K562 (cell line): ENCODE results near the gene NADK. TPM values are rescaled to one million over a fixed set of nuclear protein-coding genes. Genes with fewer than 3 reads are reported as not detected.

Source experiments
- CBX5 ChIP-seq: IDR thresholded peaks from 2 replicates; pipeline ENCODE4 v1.6.1; 2014; ENCODE audit warnings: low read depth, borderline replicate concordance
- CREM ChIP-seq: IDR thresholded peaks from 2 replicates; pipeline ENCODE4 v1.6.1; 2014; ENCODE audit warnings: antibody characterized with exemption, low read depth
- GTF2A2 ChIP-seq: IDR thresholded peaks from 2 replicates; pipeline ENCODE4 v1.6.1; 2016; ENCODE audit warnings: mild to moderate bottlenecking, missing genetic modification characterization, missing compliant biosample characterization
- MCM3 ChIP-seq: fragments of 450-650 bp; IDR thresholded peaks from 2 replicates; pipeline ENCODE4 v1.6.1; 2016
- MTA2 ChIP-seq: fragments of 450-650 bp; IDR thresholded peaks from 2 replicates; pipeline ENCODE4 v1.6.1; 2016; ENCODE audit warnings: low read depth
- MYC ChIP-seq, 2 experiments: fragments of 250-450 bp in 1 of 2; sonication (Bioruptor Pico) in 1 of 2; IDR thresholded peaks; 2 replicates each; pipeline versions ENCODE4 v1.5.1 to v1.6.1; 2012 to 2021; ENCODE audit warnings: low read depth in 2 of 2, borderline replicate concordance in 1 of 2, improper control_type of control experiment in 1 of 2, low read length in 1 of 2, mild to moderate bottlenecking in 1 of 2, moderate library complexity in 1 of 2
- PHF20 ChIP-seq: fragments of 450-650 bp; IDR thresholded peaks from 2 replicates; pipeline ENCODE4 v1.6.1; 2018; ENCODE audit not compliant: partially characterized antibody
- PURB ChIP-seq: sonication (generic); formaldehyde crosslinking; IDR thresholded peaks from 2 replicates; pipeline ENCODE4 v1.9.0; 2021; ENCODE audit warnings: low read depth, mild to moderate bottlenecking, missing genetic modification reagents
- RFX1 ChIP-seq: fragments of 450-650 bp; IDR thresholded peaks from 2 replicates; pipeline ENCODE4 v1.6.1; 2016; ENCODE audit warnings: mild to moderate bottlenecking, moderate library complexity
- RFX5 ChIP-seq: IDR thresholded peaks from 2 replicates; pipeline ENCODE4 v1.6.1; 2011; ENCODE audit warnings: low read depth, mild to moderate bottlenecking, improper control_type of control experiment, low read length
- TARDBP ChIP-seq: fragments of 450-650 bp; IDR thresholded peaks from 2 replicates; pipeline ENCODE4 v1.6.1; 2016
- WHSC1 ChIP-seq: IDR thresholded peaks from one replicate; pipeline ENCODE4 v1.6.1; 2012; ENCODE audit warnings: low read length, control low read depth, inconsistent platforms
- ZKSCAN1 ChIP-seq: fragments of 150-350 bp; IDR thresholded peaks from 2 replicates; pipeline ENCODE4 v1.6.1; 2016; ENCODE audit warnings: low read depth, low read length
- ZKSCAN8 ChIP-seq: fragments of 200-800 bp; sonication (Bioruptor generic); IDR thresholded peaks from 2 replicates; pipeline ENCODE4 v1.6.1; 2016; ENCODE audit warnings: missing genetic modification characterization, missing compliant biosample characterization
- ZNF407 ChIP-seq: fragments of 450-650 bp; IDR thresholded peaks from 2 replicates; pipeline ENCODE4 v1.6.1; 2016; ENCODE audit warnings: low read depth
- ZNF511 ChIP-seq: sonication (generic); formaldehyde crosslinking; IDR thresholded peaks from 2 replicates; pipeline ENCODE4 v1.8.0; 2022; ENCODE audit warnings: mild to moderate bottlenecking, missing genetic modification reagents
- polyA plus RNA-seq, 8 experiments: library from polyadenylated mRNA; depleted of rRNA in 4 of 8; stranded (reverse) in 5 of 8; unstranded in 3 of 8; fragments of >200 nt; fragmentation: Nextera tagmentation in 2 of 8; fragmentation: Illumina TruSeq in 1 of 8; extraction: Ambion mirVana in 2 of 8; extraction: Trizol in 1 of 8; gene quantifications; 2 replicates each; pipeline versions ENCODE4 v1.2.1 to v1.2.3, GENCODE V29; 2011 to 2014; ENCODE audit warnings: inconsistent platforms in 1 of 8, missing spikeins in 1 of 8
- total RNA-seq, 7 experiments: library from RNA; depleted of rRNA in 6 of 7; stranded (reverse); fragments of >200 nt in 6 of 7; fragmentation: Illumina TruSeq in 2 of 7; extraction: Trizol in 2 of 7; gene quantifications; 2 replicates each; pipeline versions ENCODE4 v1.2.1 to v1.2.3, GENCODE V29; 2011 to 2021; ENCODE audit warnings: low replicate concordance in 1 of 7
- TF ChIP-seq, protein P1 (sequence below): fragments of 250-450 bp; sonication (Bioruptor Pico); IDR thresholded peaks from 2 replicates; pipeline ENCODE4 v1.8.0; 2022; ENCODE audit warnings: inconsistent platforms, mild to moderate bottlenecking, moderate library complexity, borderline replicate concordance
- TF ChIP-seq, protein P2 (sequence below): fragments of 450-650 bp; formaldehyde crosslinking; IDR thresholded peaks from 2 replicates; pipeline ENCODE4 v1.4.0; 2022; ENCODE audit warnings: missing genetic modification characterization

Gene NADK
- total and polyA plus RNA-seq, 9 of the 15 experiments (the other 6 are each of a cell fraction or from before 2014, with no cell fraction given), result 1.5 to 135 (median 75.1) TPM

- TF ChIP-seq CBX5, result 0 out of 2 replicates have a peak, but pooled peaks have one; percentile 37
- TF ChIP-seq RFX1, result no peak
- TF ChIP-seq ZNF407, result no peak
- peak; percentile 51; the same call in 1 of the 2 replicates for TF ChIP-seq CREM
- TF ChIP-seq TARDBP, result peak; percentile 57; the same call in 1 of the 2 replicates
- TF ChIP-seq, protein P1, sequence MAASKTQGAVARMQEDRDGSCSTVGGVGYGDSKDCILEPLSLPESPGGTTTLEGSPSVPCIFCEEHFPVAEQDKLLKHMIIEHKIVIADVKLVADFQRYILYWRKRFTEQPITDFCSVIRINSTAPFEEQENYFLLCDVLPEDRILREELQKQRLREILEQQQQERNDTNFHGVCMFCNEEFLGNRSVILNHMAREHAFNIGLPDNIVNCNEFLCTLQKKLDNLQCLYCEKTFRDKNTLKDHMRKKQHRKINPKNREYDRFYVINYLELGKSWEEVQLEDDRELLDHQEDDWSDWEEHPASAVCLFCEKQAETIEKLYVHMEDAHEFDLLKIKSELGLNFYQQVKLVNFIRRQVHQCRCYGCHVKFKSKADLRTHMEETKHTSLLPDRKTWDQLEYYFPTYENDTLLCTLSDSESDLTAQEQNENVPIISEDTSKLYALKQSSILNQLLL (CRISPR knock-in tag), result no peak
- TF ChIP-seq ZNF511 (CRISPR knock-in tag), result no peak; the same call in none of the 2 replicates
- no peak for TF ChIP-seq GTF2A2 (tag)
- TF ChIP-seq PURB (CRISPR knock-in tag), result no peak
- no peak for TF ChIP-seq WHSC1
- no peak for TF ChIP-seq ZKSCAN1
- peak; percentile 42 for TF ChIP-seq PHF20
- TF ChIP-seq MYC (IDR thresholded peaks at IDR 0.05; ENCODE audit: low read depth, low read length), result peak; percentile 82
- TF ChIP-seq MYC (CRISPR knock-in tag; IDR thresholded peaks at IDR 0.05; ENCODE audit: borderline replicate concordance, low read depth), result peak; percentile 58; the same call in 1 of the 2 replicates
- no peak for TF ChIP-seq RFX5
- TF ChIP-seq MTA2, result no peak
- no peak for TF ChIP-seq ZKSCAN8 (CRISPR knock-in tag)
- TF ChIP-seq, protein P2, sequence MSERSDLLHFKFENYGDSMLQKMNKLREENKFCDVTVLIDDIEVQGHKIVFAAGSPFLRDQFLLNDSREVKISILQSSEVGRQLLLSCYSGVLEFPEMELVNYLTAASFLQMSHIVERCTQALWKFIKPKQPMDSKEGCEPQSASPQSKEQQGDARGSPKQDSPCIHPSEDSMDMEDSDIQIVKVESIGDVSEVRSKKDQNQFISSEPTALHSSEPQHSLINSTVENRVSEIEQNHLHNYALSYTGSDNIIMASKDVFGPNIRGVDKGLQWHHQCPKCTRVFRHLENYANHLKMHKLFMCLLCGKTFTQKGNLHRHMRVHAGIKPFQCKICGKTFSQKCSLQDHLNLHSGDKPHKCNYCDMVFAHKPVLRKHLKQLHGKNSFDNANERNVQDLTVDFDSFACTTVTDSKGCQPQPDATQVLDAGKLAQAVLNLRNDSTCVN (CRISPR knock-in tag), result no peak
- no peak for TF ChIP-seq MCM3
Measured at GRCh38 chr1:1778663-1779319, 521 bp upstream of the NADK start (continued).
